Endothelial cell of umbilical vein (primary cell): ENCODE measurements around the gene SMR3A. TPM values are rescaled to one million over a fixed set of nuclear protein-coding genes. Genes with fewer than 3 reads are reported as not detected.

Experiments
- BruUV-seq: library from RNA; stranded (reverse); fragments of 400-500 nt; replicated peaks from 2 replicates; lab custom pipeline; 2021; lab: Mats Ljungman, UMichigan
- CTCF ChIA-PET: fragments of 300-600, 350-600 bp; sonication (Branson Sonifier 250); formaldehyde crosslinking; loops from one replicate; lab custom pipeline; 2021; ENCODE audit warnings: antibody characterized with exemption, inconsistent platforms; lab: Charles Lee
- POLR2A ChIA-PET: fragments of 300-600, 350-600 bp; sonication (Branson Sonifier 250); formaldehyde crosslinking; loops from one replicate; lab custom pipeline; 2021; ENCODE audit warnings: antibody characterized with exemption, inconsistent platforms; lab: Charles Lee
- DNase-seq: peaks from one replicate; pipeline ENCODE4 v3.0.0-alpha.2; 2011; ENCODE audit warnings: low read depth, low spot score
- FAIRE-seq: peaks from 2 replicates; lab custom pipeline; 2011; peaks lifted over from hg19 to GRCh38; lab: Jason Lieb, UNC
- H2AFZ ChIP-seq: 2 replicates; pipeline ENCODE4 v1.6.0; 2012; ENCODE audit warnings: low read depth, low read length, control low read depth, inconsistent platforms
- H3K27ac ChIP-seq: 2 replicates; pipeline ENCODE4 v1.5.1; 2011; ENCODE audit warnings: low read depth, mild to moderate bottlenecking, control low read depth, low read length, moderate library complexity; ENCODE audit not compliant: insufficient read depth
- H3K27me3 ChIP-seq, 2 experiments: 2 replicates each; pipeline versions ENCODE4 v1.6.0 to v1.6.1; 2011; ENCODE audit warnings: low read length in 2 of 2, mixed read lengths in 1 of 2; ENCODE audit not compliant: control insufficient read depth in 2 of 2, insufficient read depth in 2 of 2
- H3K36me3 ChIP-seq, 2 experiments: 2 replicates in 1 of 2; 3 replicates in 1 of 2; pipeline ENCODE4 v1.5.1; 2011; ENCODE audit warnings: low read length in 2 of 2, mild to moderate bottlenecking in 1 of 2, moderate library complexity in 1 of 2; ENCODE audit not compliant: control insufficient read depth in 2 of 2, insufficient read depth in 2 of 2; ENCODE audit errors: extremely low read depth in 1 of 2
- H3K4me1 ChIP-seq: 3 replicates; pipeline ENCODE4 v1.5.1; 2011; ENCODE audit warnings: mild to moderate bottlenecking, low read length; ENCODE audit not compliant: control insufficient read depth, insufficient read depth; ENCODE audit errors: extremely low read depth
- H3K4me2 ChIP-seq: 2 replicates; pipeline ENCODE4 v1.6.1; 2011; ENCODE audit warnings: low read length, control low read depth, mixed read lengths; ENCODE audit not compliant: insufficient read depth
- H3K4me3 ChIP-seq, 3 experiments: fragments of 200-600 bp in 1 of 3; sonication (generic), shearing (Covaris generic) in 1 of 3; replicated peaks in 1 of 3; 2 replicates each; pipeline ENCODE4 v1.5.1; 2011 to 2016; ENCODE audit warnings: control low read depth in 3 of 3, low read length in 3 of 3, mild to moderate bottlenecking in 2 of 3, inconsistent platforms in 1 of 3, low read depth in 1 of 3, moderate library complexity in 1 of 3; ENCODE audit not compliant: insufficient read depth in 1 of 3
- H3K79me2 ChIP-seq: 2 replicates; pipeline ENCODE4 v1.6.0; 2012; ENCODE audit warnings: low read length, inconsistent platforms; ENCODE audit not compliant: control insufficient read depth, insufficient read depth
- H3K9ac ChIP-seq: replicated peaks from 2 replicates; pipeline ENCODE3; 2011; ENCODE audit warnings: low read length, control low read depth; ENCODE audit not compliant: insufficient read depth; ENCODE audit errors: extremely low read depth
- H3K9me1 ChIP-seq: replicated peaks from 3 replicates; pipeline ENCODE4 v1.6.0; 2011; ENCODE audit warnings: mild to moderate bottlenecking, low read length; ENCODE audit not compliant: control insufficient read depth, insufficient read depth; ENCODE audit errors: extremely low read depth
- H3K9me3 ChIP-seq: replicated peaks from 2 replicates; pipeline ENCODE4 v1.5.1; 2012; ENCODE audit warnings: low read length, inconsistent platforms; ENCODE audit not compliant: control insufficient read depth, insufficient read depth
- H4K20me1 ChIP-seq: replicated peaks from 2 replicates; pipeline ENCODE3; 2011; ENCODE audit warnings: mild to moderate bottlenecking, low read length; ENCODE audit not compliant: control insufficient read depth, insufficient read depth; ENCODE audit errors: extremely low read depth
- CTCF ChIP-seq, 2 donors: IDR thresholded peaks; 1 replicate in 1 of 2; 2 replicates in 1 of 2; pipeline ENCODE4 v1.5.1; 2011; ENCODE audit warnings: low read length in 2 of 2, mild to moderate bottlenecking in 2 of 2, moderate library complexity in 2 of 2, control low read depth in 1 of 2, inconsistent platforms in 1 of 2, low read depth in 1 of 2; ENCODE audit not compliant: insufficient read depth in 1 of 2; ENCODE audit errors: extremely low read depth in 1 of 2
- EZH2 ChIP-seq: IDR thresholded peaks from 2 replicates; pipeline ENCODE4 v1.6.1; 2012; ENCODE audit warnings: borderline replicate concordance, low read depth, mild to moderate bottlenecking, moderate library complexity, low read length, inconsistent platforms; ENCODE audit not compliant: severe bottlenecking
- GATA2 ChIP-seq: IDR thresholded peaks from 2 replicates; pipeline ENCODE4 v1.7.0; 2011; ENCODE audit warnings: low read depth, mild to moderate bottlenecking, moderate library complexity, mixed read lengths, low read length; ENCODE audit not compliant: insufficient read length, insufficient read depth
- JUN ChIP-seq: IDR thresholded peaks from 2 replicates; pipeline ENCODE4 v1.6.1; 2011; ENCODE audit warnings: borderline replicate concordance, low read depth; ENCODE audit not compliant: insufficient read length, insufficient read depth
- MAX ChIP-seq: IDR thresholded peaks from 2 replicates; pipeline ENCODE4 v1.6.1; 2011; ENCODE audit not compliant: insufficient read depth, insufficient read length
- POLR2A ChIP-seq: IDR thresholded peaks from 2 replicates; pipeline ENCODE4 v1.6.1; 2012; ENCODE audit warnings: low read depth, mild to moderate bottlenecking, control low read depth, low read length
- POLR2AphosphoS5 ChIP-seq: IDR thresholded peaks from 2 replicates; pipeline ENCODE4 v1.6.1; 2012; ENCODE audit warnings: low read depth, mild to moderate bottlenecking, control low read depth, low read length, moderate library complexity; ENCODE audit not compliant: insufficient read depth
- dilution Hi-C: fragments of 300-500 bp; cut with MboI; formaldehyde crosslinking; loops from one replicate; pipeline ENCODE4 v1.15.0; 2019; ENCODE audit warnings: low sequenced_read_pairs; ENCODE audit not compliant: extremely low pct_ligation_motif_present
- intact Hi-C: fragments of 100-400 bp; cut with micrococcal nuclease; formaldehyde crosslinking; loops from one replicate; pipeline ENCODE4 v1.10.0; 2022
- polyA plus RNA-seq, 4 experiments: library from polyadenylated mRNA; depleted of rRNA in 3 of 4; stranded (reverse) in 3 of 4; unstranded in 1 of 4; fragments of >200 nt; gene quantifications; 2 replicates each; pipeline versions ENCODE4 v1.2.1 to v1.2.3, GENCODE V29; 2011 to 2012; ENCODE audit warnings: missing spikeins in 1 of 4
- total RNA-seq: library from RNA; stranded (reverse); gene quantifications from 2 replicates; pipeline ENCODE4 v1.2.3, GENCODE V29; 2021

Gene SMR3A
- total and polyA plus RNA-seq, 2 donors (not counting 3 experiments of a cell fraction or from before 2014, with no cell fraction given): not detected

DNA sequence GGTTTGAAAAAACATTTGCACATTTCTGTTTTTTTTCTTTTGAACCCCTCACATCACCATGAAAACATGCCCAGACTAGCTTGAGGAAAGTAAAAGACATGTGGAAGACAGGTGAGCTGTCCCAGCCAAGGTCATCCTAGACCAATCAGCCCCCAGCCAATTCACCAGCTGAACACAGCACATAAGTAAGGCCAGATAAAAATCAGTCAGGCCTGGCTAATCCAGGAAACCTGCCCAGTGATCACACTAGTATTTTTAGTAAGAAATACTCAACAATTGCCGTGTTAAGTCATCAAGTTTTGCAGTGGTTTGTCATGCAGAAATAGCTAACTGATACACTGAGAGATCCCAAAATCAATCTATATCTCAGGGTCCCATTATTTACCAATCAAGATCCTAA lies 4.4 kb upstream of the SMR3A start:
- no peaks in the 10 kb centered on the region for H3K36me3 ChIP-seq
- H3K9me3 ChIP-seq: no peaks in the 10 kb centered on the region
- no peak overlapping the region for H3K4me3 ChIP-seq
- no peak overlapping the region for H3K9ac ChIP-seq
- H3K4me1 ChIP-seq: no peaks in the 10 kb centered on the region
- no TSS peak for BruUV-seq
- no peaks in the 10 kb centered on the region for H4K20me1 ChIP-seq
- ChIA-PET CTCF (no interaction called here), POLR2A (no interaction called here)
- DNase-seq: no peak
- TF ChIP-seq GATA2 (no peak), JUN (no peak), CTCF (IDR thresholded peaks at IDR 0.05; ENCODE audit: extremely low read depth in 1 of 2, insufficient read depth in 1 of 2, low read depth in 1 of 2, low read length in 2 of 2) (no peak), POLR2AphosphoS5 (no peak), POLR2A (no peak), EZH2 (no peak), MAX (no peak)
- FAIRE-seq: no peak
- no peaks in the 10 kb centered on the region for H3K79me2 ChIP-seq
- dilution Hi-C loops (no loop called here), intact Hi-C loops (no loop called here)
- no peaks in the 10 kb centered on the region for H3K9me1 ChIP-seq
- no peak overlapping the region for H2AFZ ChIP-seq
- no peaks in the 10 kb centered on the region for H3K27me3 ChIP-seq
- no peak overlapping the region for H3K4me2 ChIP-seq
- H3K27ac ChIP-seq: no peak overlapping the region
